ENCODE data around the gene CASP12.

The CASP12 gene

GRCh38 chr11:104898685-104899013 lies 389 bp upstream of the CASP12 start:
- Histone ChIP-seq H3K79me2 (ENCODE audit: control insufficient read depth, insufficient read depth, low read length) (no peaks in the 10 kb centered on the region), H3K4me2 (ENCODE audit: low read length) (no peak overlapping the region), H3K27ac (ENCODE audit: low read depth, low read length) (no peak overlapping the region), H3K79me1 (ENCODE audit: low read length) (no peaks in the 10 kb centered on the region), H4K8ac (ENCODE audit: low read depth, low read length) (no peak overlapping the region), H2BK5ac (ENCODE audit: low read length) (no peak overlapping the region), H3K4ac (ENCODE audit: low read depth, low read length) (no peak overlapping the region), H3K4me1 (ENCODE audit: control insufficient read depth, low read depth, low read length) (no peaks in the 10 kb centered on the region), H2BK120ac (ENCODE audit: low read depth, low read length) (no peak overlapping the region), H3K36me3 (ENCODE audit: control insufficient read depth, insufficient read depth, low read length) (no peaks in the 10 kb centered on the region), H3K9ac (ENCODE audit: low read length) (no peak overlapping the region), H3K23ac (ENCODE audit: low read length) (no peak overlapping the region), H3K27me3 (ENCODE audit: insufficient read depth, low read length, poor library complexity) (no peaks in the 10 kb centered on the region), H3K56ac (ENCODE audit: low read length) (no peak overlapping the region), H4K5ac (ENCODE audit: low read length) (no peak overlapping the region), H2AK5ac (ENCODE audit: low read length) (no peak overlapping the region), H3K18ac (ENCODE audit: low read length) (no peak overlapping the region), H2BK15ac (replicated peaks; ENCODE audit: low read depth) (no peak overlapping the region), H3K4me3 (ENCODE audit: low read length) (no peak overlapping the region)
- DNase-seq: no peak
- WGBS (ENCODE audit: extremely low coverage, insufficient coverage, low lambda C conversion rate): no CpG with 5 or more reads among the region's 1 CpG

GRCh38 chr11:104895634-104896033 lies 2.6 kb downstream of the CASP12 start:
- H3K56ac ChIP-seq (ENCODE audit: low read length): no peak overlapping the region
- no peak overlapping the region for H3K4ac ChIP-seq (ENCODE audit: low read depth, low read length)
- H3K4me3 ChIP-seq (ENCODE audit: low read length): no peak overlapping the region
- H3K27me3 ChIP-seq (ENCODE audit: insufficient read depth, low read length, poor library complexity): no peaks in the 10 kb centered on the region
- no peaks in the 10 kb centered on the region for H3K36me3 ChIP-seq (ENCODE audit: control insufficient read depth, insufficient read depth, low read length)
- no peak for DNase-seq
- no peaks in the 10 kb centered on the region for H3K4me1 ChIP-seq (ENCODE audit: control insufficient read depth, low read depth, low read length)
- no peak overlapping the region for H3K23ac ChIP-seq (ENCODE audit: low read length)
- no CpG with 5 or more reads among the region's 2 CpGs for WGBS (ENCODE audit: extremely low coverage, insufficient coverage, low lambda C conversion rate)
- H3K79me2 ChIP-seq (ENCODE audit: control insufficient read depth, insufficient read depth, low read length): no peaks in the 10 kb centered on the region
- no peak overlapping the region for H2BK120ac ChIP-seq (ENCODE audit: low read depth, low read length)
- H4K5ac ChIP-seq (ENCODE audit: low read length): no peak overlapping the region
- H3K79me1 ChIP-seq (ENCODE audit: low read length): no peaks in the 10 kb centered on the region
- no peak overlapping the region for H3K18ac ChIP-seq (ENCODE audit: low read length)
- H2BK15ac ChIP-seq (replicated peaks; ENCODE audit: low read depth): no peak overlapping the region
- no peak overlapping the region for H4K8ac ChIP-seq (ENCODE audit: low read depth, low read length)
- no peak overlapping the region for H3K4me2 ChIP-seq (ENCODE audit: low read length)
- no peak overlapping the region for H2BK5ac ChIP-seq (ENCODE audit: low read length)
- no peak overlapping the region for H3K27ac ChIP-seq (ENCODE audit: low read depth, low read length)
- no peak overlapping the region for H2AK5ac ChIP-seq (ENCODE audit: low read length)
- H3K9ac ChIP-seq (ENCODE audit: low read length): no peak overlapping the region

- Histone ChIP-seq H3K4ac (ENCODE audit: low read depth, low read length) (no peak overlapping the region), H3K36me3 (ENCODE audit: control insufficient read depth, insufficient read depth, low read length) (no peaks in the 10 kb centered on the region), H3K27me3 (ENCODE audit: insufficient read depth, low read length, poor library complexity) (no peaks in the 10 kb centered on the region), H3K9ac (ENCODE audit: low read length) (no peak overlapping the region), H2BK120ac (ENCODE audit: low read depth, low read length) (no peak overlapping the region), H3K4me3 (ENCODE audit: low read length) (no peak overlapping the region), H3K56ac (ENCODE audit: low read length) (no peak overlapping the region), H3K18ac (ENCODE audit: low read length) (no peak overlapping the region), H3K23ac (ENCODE audit: low read length) (no peak overlapping the region), H3K27ac (ENCODE audit: low read depth, low read length) (no peak overlapping the region), H3K79me1 (ENCODE audit: low read length) (no peaks in the 10 kb centered on the region), H3K4me1 (ENCODE audit: control insufficient read depth, low read depth, low read length) (no peaks in the 10 kb centered on the region), H2BK5ac (ENCODE audit: low read length) (no peak overlapping the region), H2AK5ac (ENCODE audit: low read length) (no peak overlapping the region), H3K4me2 (ENCODE audit: low read length) (no peak overlapping the region), H4K8ac (ENCODE audit: low read depth, low read length) (no peak overlapping the region), H4K5ac (ENCODE audit: low read length) (no peak overlapping the region), H3K79me2 (ENCODE audit: control insufficient read depth, insufficient read depth, low read length) (no peaks in the 10 kb centered on the region), H2BK15ac (replicated peaks; ENCODE audit: low read depth) (no peak overlapping the region)
- DNase-seq: no peak
- WGBS (ENCODE audit: extremely low coverage, insufficient coverage, low lambda C conversion rate): no CpG with 5 or more reads among the region's 1 CpG
These were observed 4.4 kb downstream of the CASP12 start for GRCh38 chr11:104893876-104894275.

- Histone ChIP-seq H3K9ac (ENCODE audit: low read length) (no peak overlapping the region), H3K56ac (ENCODE audit: low read length) (no peak overlapping the region), H3K79me2 (ENCODE audit: control insufficient read depth, insufficient read depth, low read length) (no peaks in the 10 kb centered on the region), H3K27ac (ENCODE audit: low read depth, low read length) (no peak overlapping the region), H3K18ac (ENCODE audit: low read length) (no peak overlapping the region), H2BK120ac (ENCODE audit: low read depth, low read length) (no peak overlapping the region), H3K79me1 (ENCODE audit: low read length) (no peaks in the 10 kb centered on the region), H2BK15ac (replicated peaks; ENCODE audit: low read depth) (no peak overlapping the region), H3K4me2 (ENCODE audit: low read length) (no peak overlapping the region), H3K4ac (ENCODE audit: low read depth, low read length) (no peak overlapping the region), H3K27me3 (ENCODE audit: insufficient read depth, low read length, poor library complexity) (no peaks in the 10 kb centered on the region), H4K8ac (ENCODE audit: low read depth, low read length) (no peak overlapping the region), H2AK5ac (ENCODE audit: low read length) (no peak overlapping the region), H3K4me3 (ENCODE audit: low read length) (no peak overlapping the region), H2BK5ac (ENCODE audit: low read length) (no peak overlapping the region), H3K36me3 (ENCODE audit: control insufficient read depth, insufficient read depth, low read length) (no peaks in the 10 kb centered on the region), H3K4me1 (ENCODE audit: control insufficient read depth, low read depth, low read length) (no peaks in the 10 kb centered on the region), H3K23ac (ENCODE audit: low read length) (no peak overlapping the region), H4K5ac (ENCODE audit: low read length) (peak overlapping the region; percentile 21)
- peak; percentile 21 for DNase-seq
- no CpG with 5 or more reads among the region's 3 CpGs for WGBS (ENCODE audit: extremely low coverage, insufficient coverage, low lambda C conversion rate)
These were observed 5.3 kb downstream of the CASP12 start for GRCh38 chr11:104892723-104893511.

GRCh38 chr11:104891135-104891534 lies 7.1 kb downstream of the CASP12 start:
- Histone ChIP-seq H3K27me3 (ENCODE audit: insufficient read depth, low read length, poor library complexity) (no peaks in the 10 kb centered on the region), H2AK5ac (ENCODE audit: low read length) (no peak overlapping the region), H3K79me2 (ENCODE audit: control insufficient read depth, insufficient read depth, low read length) (no peaks in the 10 kb centered on the region), H3K4ac (ENCODE audit: low read depth, low read length) (no peak overlapping the region), H3K27ac (ENCODE audit: low read depth, low read length) (no peak overlapping the region), H3K18ac (ENCODE audit: low read length) (no peak overlapping the region), H2BK15ac (replicated peaks; ENCODE audit: low read depth) (no peak overlapping the region), H3K4me3 (ENCODE audit: low read length) (no peak overlapping the region), H3K36me3 (ENCODE audit: control insufficient read depth, insufficient read depth, low read length) (no peaks in the 10 kb centered on the region), H3K56ac (ENCODE audit: low read length) (no peak overlapping the region), H4K8ac (ENCODE audit: low read depth, low read length) (no peak overlapping the region), H3K79me1 (ENCODE audit: low read length) (no peaks in the 10 kb centered on the region), H3K4me1 (ENCODE audit: control insufficient read depth, low read depth, low read length) (no peaks in the 10 kb centered on the region), H2BK5ac (ENCODE audit: low read length) (no peak overlapping the region), H3K9ac (ENCODE audit: low read length) (no peak overlapping the region), H3K4me2 (ENCODE audit: low read length) (no peak overlapping the region), H2BK120ac (ENCODE audit: low read depth, low read length) (no peak overlapping the region), H4K5ac (ENCODE audit: low read length) (no peak overlapping the region), H3K23ac (ENCODE audit: low read length) (no peak overlapping the region)
- no CpG with 5 or more reads among the region's 4 CpGs for WGBS (ENCODE audit: extremely low coverage, insufficient coverage, low lambda C conversion rate)
- no peak for DNase-seq

GRCh38 chr11:104883342-104883741 lies 14.9 kb downstream of the CASP12 start:
- Histone ChIP-seq H3K27me3 (ENCODE audit: insufficient read depth, low read length, poor library complexity) (no peaks in the 10 kb centered on the region), H3K9ac (ENCODE audit: low read length) (no peak overlapping the region), H2BK15ac (replicated peaks; ENCODE audit: low read depth) (no peak overlapping the region), H2BK120ac (ENCODE audit: low read depth, low read length) (no peak overlapping the region), H3K4me3 (ENCODE audit: low read length) (no peak overlapping the region), H2BK5ac (ENCODE audit: low read length) (no peak overlapping the region), H4K8ac (ENCODE audit: low read depth, low read length) (no peak overlapping the region), H3K23ac (ENCODE audit: low read length) (no peak overlapping the region), H3K27ac (ENCODE audit: low read depth, low read length) (no peak overlapping the region), H3K18ac (ENCODE audit: low read length) (no peak overlapping the region), H4K5ac (ENCODE audit: low read length) (no peak overlapping the region), H3K36me3 (ENCODE audit: control insufficient read depth, insufficient read depth, low read length) (no peaks in the 10 kb centered on the region), H3K79me1 (ENCODE audit: low read length) (no peaks in the 10 kb centered on the region), H3K4ac (ENCODE audit: low read depth, low read length) (no peak overlapping the region), H3K56ac (ENCODE audit: low read length) (no peak overlapping the region), H3K79me2 (ENCODE audit: control insufficient read depth, insufficient read depth, low read length) (no peaks in the 10 kb centered on the region), H2AK5ac (ENCODE audit: low read length) (no peak overlapping the region), H3K4me1 (ENCODE audit: control insufficient read depth, low read depth, low read length) (no peaks in the 10 kb centered on the region), H3K4me2 (ENCODE audit: low read length) (no peak overlapping the region)
- no CpG with 5 or more reads among the region's 2 CpGs for WGBS (ENCODE audit: extremely low coverage, insufficient coverage, low lambda C conversion rate)
- no peak for DNase-seq
